ENCODE results near the gene CLCN1. TPM values are rescaled to one million over a fixed set of nuclear protein-coding genes. Genes with fewer than 3 reads are reported as not detected.

The CLCN1 gene
- total RNA-seq, 1 donor from 2014 or later: not detected

DNA sequence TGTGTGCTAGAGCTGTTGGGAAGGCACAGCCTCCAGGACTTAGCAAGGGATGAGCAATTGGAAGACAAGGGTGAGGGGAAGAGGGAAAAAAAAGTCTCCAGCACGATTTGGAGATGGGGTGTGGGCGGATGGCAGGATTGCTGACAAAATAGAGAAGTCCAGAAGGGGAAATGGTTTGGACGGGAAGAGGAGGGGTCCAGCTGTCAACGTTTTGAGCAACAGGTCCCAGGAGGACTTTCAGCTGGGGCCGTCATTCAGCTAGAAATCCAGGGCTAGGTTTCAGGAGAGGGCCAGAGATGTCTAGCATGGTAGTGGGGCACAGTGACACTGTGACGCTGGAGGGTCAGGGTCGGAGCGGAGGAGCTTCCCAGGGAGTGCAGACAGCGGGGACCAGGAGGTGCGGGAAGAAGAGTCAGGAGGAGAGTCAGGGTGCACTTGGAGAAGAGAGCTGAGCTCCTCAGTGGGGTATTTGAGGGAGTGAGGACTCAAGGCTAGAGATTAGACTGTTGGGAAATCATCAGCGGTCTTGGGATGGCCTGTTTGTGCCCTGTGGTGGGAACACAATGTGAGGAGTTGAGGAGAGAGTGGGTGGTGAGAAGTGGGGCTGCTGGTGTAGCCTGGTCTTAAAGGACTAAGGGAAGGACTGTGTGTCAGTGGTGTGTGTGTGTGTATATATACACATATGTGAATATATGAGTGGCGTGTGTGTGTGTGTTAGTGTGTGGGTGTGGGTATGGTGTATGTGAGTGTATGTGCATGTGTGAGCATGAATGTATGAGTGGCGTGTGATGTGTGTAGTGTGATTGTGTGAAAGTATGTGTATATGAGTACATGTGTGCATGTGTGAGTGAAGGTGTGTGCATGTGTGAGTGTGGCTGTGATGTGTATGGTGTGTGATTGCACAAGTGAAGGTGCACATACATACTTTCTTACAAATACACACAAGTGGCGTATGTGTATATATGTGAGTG, 69.0 kb downstream of the CLCN1 start:
- Mint-ChIP-seq H3K27ac (ENCODE audit: unreplicated experiment) (no peak overlapping the region), H3K27me3 (ENCODE audit: unreplicated experiment) (peaks cover 12% of the 10 kb centered on the region), H3K4me3 (ENCODE audit: unreplicated experiment) (no peak overlapping the region), H3K4me1 (ENCODE audit: unreplicated experiment) (peaks cover 15% of the 10 kb centered on the region), H3K9me3 (ENCODE audit: unreplicated experiment) (no peaks in the 10 kb centered on the region), H3K36me3 (ENCODE audit: low read depth, unreplicated experiment) (peaks cover 17% of the 10 kb centered on the region)
- no peak for DNase-seq (ENCODE audit: low spot score)
- TF ChIP-seq, protein P1, sequence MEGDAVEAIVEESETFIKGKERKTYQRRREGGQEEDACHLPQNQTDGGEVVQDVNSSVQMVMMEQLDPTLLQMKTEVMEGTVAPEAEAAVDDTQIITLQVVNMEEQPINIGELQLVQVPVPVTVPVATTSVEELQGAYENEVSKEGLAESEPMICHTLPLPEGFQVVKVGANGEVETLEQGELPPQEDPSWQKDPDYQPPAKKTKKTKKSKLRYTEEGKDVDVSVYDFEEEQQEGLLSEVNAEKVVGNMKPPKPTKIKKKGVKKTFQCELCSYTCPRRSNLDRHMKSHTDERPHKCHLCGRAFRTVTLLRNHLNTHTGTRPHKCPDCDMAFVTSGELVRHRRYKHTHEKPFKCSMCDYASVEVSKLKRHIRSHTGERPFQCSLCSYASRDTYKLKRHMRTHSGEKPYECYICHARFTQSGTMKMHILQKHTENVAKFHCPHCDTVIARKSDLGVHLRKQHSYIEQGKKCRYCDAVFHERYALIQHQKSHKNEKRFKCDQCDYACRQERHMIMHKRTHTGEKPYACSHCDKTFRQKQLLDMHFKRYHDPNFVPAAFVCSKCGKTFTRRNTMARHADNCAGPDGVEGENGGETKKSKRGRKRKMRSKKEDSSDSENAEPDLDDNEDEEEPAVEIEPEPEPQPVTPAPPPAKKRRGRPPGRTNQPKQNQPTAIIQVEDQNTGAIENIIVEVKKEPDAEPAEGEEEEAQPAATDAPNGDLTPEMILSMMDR (IDR thresholded peaks at IDR 0.05; ENCODE audit: unreplicated experiment): no peak

DNA sequence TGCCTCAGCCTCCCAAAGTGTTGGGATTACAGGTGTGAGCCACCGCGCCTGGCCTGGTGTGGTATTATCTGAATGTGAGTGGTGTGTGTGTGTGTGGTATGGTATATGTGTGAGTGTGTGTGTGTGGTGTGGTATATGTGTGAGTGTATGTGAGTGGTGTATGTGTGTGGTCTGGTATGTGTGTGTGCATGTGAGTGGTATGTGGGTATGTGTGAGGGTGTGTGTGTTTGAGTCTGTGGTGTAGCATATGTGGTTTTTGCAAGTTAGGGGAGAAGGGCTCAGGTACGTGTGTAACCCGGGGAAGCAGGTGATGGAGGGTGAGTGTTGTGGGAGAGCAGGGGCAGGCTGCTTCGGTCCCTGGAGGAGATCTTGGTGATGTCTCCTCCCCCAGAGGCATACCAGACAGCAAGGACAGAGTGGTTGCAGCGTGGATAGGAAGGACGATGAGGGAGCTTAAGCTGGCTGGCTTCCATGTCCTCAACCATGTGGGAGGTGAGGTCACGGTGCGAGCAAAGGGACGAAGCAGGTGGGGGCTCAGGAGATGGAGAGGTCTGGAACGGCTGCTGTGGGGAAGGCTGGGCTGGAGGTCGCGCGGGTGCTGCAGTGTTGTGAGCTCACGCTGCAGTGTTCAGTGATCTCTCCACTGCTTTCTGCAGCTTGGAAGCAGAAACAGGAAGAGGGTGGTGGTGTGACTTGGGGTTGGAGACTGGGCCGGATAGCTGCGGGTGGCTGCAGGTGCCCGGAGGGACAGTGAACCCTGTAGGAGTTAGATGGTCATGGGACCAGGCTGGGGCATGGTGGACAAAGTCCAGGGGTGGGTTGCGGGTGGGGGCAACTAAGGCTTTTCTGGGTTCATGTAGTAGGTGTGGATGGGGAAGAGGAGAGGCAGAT, 70.2 kb downstream of the CLCN1 start:
- Mint-ChIP-seq H3K27ac (ENCODE audit: unreplicated experiment) (no peak overlapping the region), H3K9me3 (ENCODE audit: unreplicated experiment) (no peaks in the 10 kb centered on the region), H3K27me3 (ENCODE audit: unreplicated experiment) (peaks cover 13% of the 10 kb centered on the region), H3K4me3 (ENCODE audit: unreplicated experiment) (no peak overlapping the region), H3K36me3 (ENCODE audit: low read depth, unreplicated experiment) (peaks cover 19% of the 10 kb centered on the region), H3K4me1 (ENCODE audit: unreplicated experiment) (peaks cover 23% of the 10 kb centered on the region)
- TF ChIP-seq, protein P1 (IDR thresholded peaks at IDR 0.05; ENCODE audit: unreplicated experiment): no peak
- DNase-seq (ENCODE audit: low spot score): no peak

DNA sequence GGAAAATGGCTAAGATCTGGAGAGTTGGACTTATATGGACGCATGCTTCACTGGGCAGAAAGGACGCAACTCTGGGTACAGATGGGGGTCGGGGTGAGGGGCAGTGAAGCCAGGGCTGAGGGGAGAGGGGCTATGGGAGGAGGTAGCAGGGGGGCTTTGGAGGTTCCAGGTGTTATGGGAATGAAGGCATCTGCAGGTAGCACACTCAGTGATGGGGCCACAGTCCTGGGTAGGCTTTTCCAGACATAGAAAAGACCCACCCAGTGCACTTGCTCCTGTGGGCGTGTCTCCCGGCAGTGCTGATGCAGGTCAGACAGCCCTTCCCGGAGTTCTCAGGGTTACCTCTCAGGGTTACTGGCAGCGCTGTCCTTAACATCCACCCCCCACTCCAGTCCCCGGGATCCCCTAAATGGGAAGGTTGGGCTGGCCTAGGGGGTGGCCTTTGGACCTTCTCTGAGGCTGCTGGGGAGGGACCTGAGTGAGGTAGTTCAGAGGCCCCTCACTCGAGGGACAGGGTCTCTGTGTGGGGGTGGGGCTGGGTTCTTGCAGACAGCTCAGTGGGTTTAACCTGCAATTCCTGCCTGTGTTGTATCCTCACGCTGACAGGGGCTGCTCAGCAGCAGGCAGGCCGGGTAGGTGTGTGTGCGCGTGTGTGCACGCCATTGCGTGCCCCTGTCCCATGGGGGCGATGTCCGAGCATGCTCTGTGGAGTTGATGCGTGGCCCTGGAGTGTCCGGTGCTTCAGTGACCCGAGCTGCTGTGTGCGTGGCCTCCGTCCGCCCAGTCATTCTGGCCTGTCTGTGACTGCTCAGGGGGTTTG, 71.5 kb downstream of the CLCN1 start:
- H3K27me3 Mint-ChIP-seq (ENCODE audit: unreplicated experiment): peaks cover 13% of the 10 kb centered on the region
- no peak overlapping the region for H3K27ac Mint-ChIP-seq (ENCODE audit: unreplicated experiment)
- H3K4me3 Mint-ChIP-seq (ENCODE audit: unreplicated experiment): no peak overlapping the region
- H3K9me3 Mint-ChIP-seq (ENCODE audit: unreplicated experiment): no peaks in the 10 kb centered on the region
- H3K4me1 Mint-ChIP-seq (ENCODE audit: unreplicated experiment): peaks cover 32% of the 10 kb centered on the region
- no peak for DNase-seq (ENCODE audit: low spot score)
- TF ChIP-seq, protein P1 (IDR thresholded peaks at IDR 0.05; ENCODE audit: unreplicated experiment): no peak
- H3K36me3 Mint-ChIP-seq (ENCODE audit: low read depth, unreplicated experiment): peaks cover 23% of the 10 kb centered on the region

DNA sequence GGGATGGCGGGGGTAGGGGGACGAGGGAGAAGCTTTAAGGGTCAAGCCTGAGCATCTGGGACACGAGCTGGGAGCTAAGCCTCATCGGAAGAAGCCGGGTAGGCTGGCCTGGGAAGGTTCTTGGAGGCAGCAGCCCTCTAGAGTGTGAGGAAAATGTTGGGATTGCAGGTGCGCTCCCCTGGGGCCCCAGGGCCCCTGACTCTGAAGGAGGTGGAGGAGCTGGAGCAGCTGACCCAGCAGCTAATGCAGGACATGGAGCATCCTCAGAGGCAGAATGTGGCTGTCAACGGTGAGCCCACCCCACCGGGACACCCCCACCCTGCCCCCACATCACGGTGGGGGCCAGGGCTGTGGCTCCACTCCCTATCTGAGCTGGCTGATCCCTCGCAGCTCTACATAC, 72.1 kb downstream of the CLCN1 start:
- H3K9me3 Mint-ChIP-seq (ENCODE audit: unreplicated experiment): no peaks in the 10 kb centered on the region
- no peak overlapping the region for H3K27ac Mint-ChIP-seq (ENCODE audit: unreplicated experiment)
- no peak overlapping the region for H3K4me3 Mint-ChIP-seq (ENCODE audit: unreplicated experiment)
- peaks cover 21% of the 10 kb centered on the region for H3K36me3 Mint-ChIP-seq (ENCODE audit: low read depth, unreplicated experiment)
- peaks cover 11% of the 10 kb centered on the region for H3K27me3 Mint-ChIP-seq (ENCODE audit: unreplicated experiment)
- H3K4me1 Mint-ChIP-seq (ENCODE audit: unreplicated experiment): peaks cover 33% of the 10 kb centered on the region
- no peak for DNase-seq (ENCODE audit: low spot score)
- TF ChIP-seq, protein P1 (IDR thresholded peaks at IDR 0.05; ENCODE audit: unreplicated experiment): no peak
